HL-60 (cell line): ENCODE results near the gene SELENOO.

ENCODE experiments used
- DNase-seq, 2 experiments: peaks; one replicate each; pipeline ENCODE4 v3.0.0-alpha.2; 2010 to 2020; ENCODE audit warnings: low read depth in 1 of 2, low spot score in 1 of 2
- H3K27ac ChIP-seq: fragments of 250-450 bp; sonication (Bioruptor Pico); replicated peaks from 2 replicates; pipeline ENCODE4 v1.5.1; 2020; ENCODE audit warnings: mild to moderate bottlenecking, moderate library complexity
- H3K27me3 ChIP-seq: fragments of 250-450 bp; sonication (Bioruptor Pico); 2 replicates; pipeline ENCODE4 v1.5.1; 2021; ENCODE audit warnings: mild to moderate bottlenecking, moderate library complexity; ENCODE audit not compliant: insufficient read depth, poor library complexity, severe bottlenecking
- H3K4me3 ChIP-seq: replicated peaks from 2 replicates; pipeline ENCODE4 v1.5.1; 2011; ENCODE audit warnings: mild to moderate bottlenecking, control low read depth, low read length; ENCODE audit not compliant: insufficient read depth
- CTCF ChIP-seq: IDR thresholded peaks from one replicate; pipeline ENCODE4 v1.5.1; 2011; ENCODE audit warnings: low read length, control low read depth, inconsistent platforms; ENCODE audit not compliant: insufficient read depth
- GABPA ChIP-seq: IDR thresholded peaks from 2 replicates; pipeline ENCODE4 v1.6.1; 2012; ENCODE audit warnings: low read depth
- POLR2AphosphoS5 ChIP-seq: IDR thresholded peaks from 2 replicates; pipeline ENCODE4 v1.6.1; 2012; ENCODE audit warnings: low read depth
- REST ChIP-seq: IDR thresholded peaks from 2 replicates; pipeline ENCODE4 v1.6.1; 2012; ENCODE audit warnings: low read depth; ENCODE audit not compliant: insufficient replicate concordance
- SPI1 ChIP-seq: IDR thresholded peaks from 2 replicates; pipeline ENCODE4 v1.6.1; 2012; ENCODE audit warnings: low read depth, mild to moderate bottlenecking, borderline replicate concordance

The SELENOO gene

GRCh38 chr22:50205781-50206569, 5.2 kb downstream of the SELENOO start:
- H3K4me3 ChIP-seq, result no peak overlapping the region
- no peak for DNase-seq
- no peaks in the 10 kb centered on the region for H3K27me3 ChIP-seq
- no peak for TF ChIP-seq CTCF
- TF ChIP-seq REST, result no peak
- no peak for TF ChIP-seq POLR2AphosphoS5
- TF ChIP-seq GABPA, result no peak
- no peak for TF ChIP-seq SPI1
- no peak overlapping the region for H3K27ac ChIP-seq

DNA sequence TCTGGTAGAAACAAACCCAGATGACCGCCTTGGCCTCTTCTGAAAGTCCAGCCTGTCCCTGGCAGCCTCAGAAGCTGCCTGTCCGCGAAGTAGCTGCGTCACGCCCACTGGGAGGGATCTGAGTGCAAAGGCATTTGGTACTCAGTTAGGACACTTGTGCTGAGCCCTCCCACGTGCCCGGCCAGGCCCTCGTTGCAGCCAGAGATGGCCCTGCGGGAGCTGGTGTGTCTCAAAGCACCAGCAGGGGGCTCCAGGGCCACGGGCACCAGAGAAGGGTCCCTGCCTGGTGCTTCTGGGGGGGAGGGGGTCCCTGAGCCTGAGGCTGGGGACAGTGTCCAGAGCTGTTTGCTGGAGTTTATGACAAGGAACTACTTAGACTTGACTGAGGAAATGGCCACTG, 5.8 kb downstream of the SELENOO start:
- Histone ChIP-seq H3K4me3 (no peak overlapping the region), H3K27me3 (no peaks in the 10 kb centered on the region), H3K27ac (no peak overlapping the region)
- TF ChIP-seq GABPA, result no peak
- no peak for TF ChIP-seq POLR2AphosphoS5
- TF ChIP-seq CTCF, result no peak
- TF ChIP-seq SPI1, result no peak
- no peak for TF ChIP-seq REST
- DNase-seq, result no peak

- H3K4me3 ChIP-seq, result no peak overlapping the region
- TF ChIP-seq CTCF, result no peak
- TF ChIP-seq POLR2AphosphoS5, result no peak
- no peak for TF ChIP-seq GABPA
- DNase-seq, result no peak
- no peaks in the 10 kb centered on the region for H3K27me3 ChIP-seq
- peak overlapping the region; percentile 16; the same call in 1 of the 2 replicates for H3K27ac ChIP-seq
These were observed 6.8 kb downstream of the SELENOO start for GRCh38 chr22:50207383-50208140.
